Measurements from ENCODE around the gene INTS2.
"Not testable (repeated sequence)": the region's sequence is repeated elsewhere in the genome, so short reads cannot be mapped to it uniquely, and the experiment has no call there.

INTS2 gene

DNA sequence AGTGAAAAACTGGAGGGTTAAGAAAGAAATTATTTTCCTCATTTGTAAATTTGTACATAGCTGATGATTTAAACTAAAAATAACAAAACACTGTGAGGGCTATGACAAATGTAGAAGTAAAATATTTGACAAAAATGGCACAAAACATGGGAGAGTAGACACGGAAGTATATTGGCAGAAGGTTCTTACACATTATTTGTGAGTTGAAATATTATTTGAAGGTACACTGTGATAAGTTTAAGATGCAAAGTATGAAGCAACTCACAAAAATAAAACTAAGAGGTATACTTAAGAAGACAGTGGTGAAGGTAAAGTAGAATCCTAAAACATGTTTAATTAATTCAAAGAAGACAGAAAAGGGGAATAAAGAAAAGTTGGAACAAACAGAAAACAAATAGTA is 99.1 kb downstream of the INTS2 start:
- Histone ChIP-seq H3K36me3 (ENCODE audit: control insufficient read depth, insufficient read depth, low read length) (no peaks in the 10 kb centered on the region), H3K4me1 (ENCODE audit: control insufficient read depth, insufficient read depth, low read length, poor library complexity, severe bottlenecking) (no peaks in the 10 kb centered on the region), H3K27ac (ENCODE audit: insufficient read depth, low read length, poor library complexity, severe bottlenecking) (no peak overlapping the region), H3K9me3 (ENCODE audit: control insufficient read depth, low read length) (no peaks in the 10 kb centered on the region), H3K4me3 (ENCODE audit: insufficient read depth, low read depth, low read length, poor library complexity, severe bottlenecking) (no peak overlapping the region), H3K27me3 (replicated peaks; ENCODE audit: control insufficient read depth, insufficient read depth, low read length, poor library complexity, severe bottlenecking) (no peaks in the 10 kb centered on the region)
- no peak for DNase-seq

DNA sequence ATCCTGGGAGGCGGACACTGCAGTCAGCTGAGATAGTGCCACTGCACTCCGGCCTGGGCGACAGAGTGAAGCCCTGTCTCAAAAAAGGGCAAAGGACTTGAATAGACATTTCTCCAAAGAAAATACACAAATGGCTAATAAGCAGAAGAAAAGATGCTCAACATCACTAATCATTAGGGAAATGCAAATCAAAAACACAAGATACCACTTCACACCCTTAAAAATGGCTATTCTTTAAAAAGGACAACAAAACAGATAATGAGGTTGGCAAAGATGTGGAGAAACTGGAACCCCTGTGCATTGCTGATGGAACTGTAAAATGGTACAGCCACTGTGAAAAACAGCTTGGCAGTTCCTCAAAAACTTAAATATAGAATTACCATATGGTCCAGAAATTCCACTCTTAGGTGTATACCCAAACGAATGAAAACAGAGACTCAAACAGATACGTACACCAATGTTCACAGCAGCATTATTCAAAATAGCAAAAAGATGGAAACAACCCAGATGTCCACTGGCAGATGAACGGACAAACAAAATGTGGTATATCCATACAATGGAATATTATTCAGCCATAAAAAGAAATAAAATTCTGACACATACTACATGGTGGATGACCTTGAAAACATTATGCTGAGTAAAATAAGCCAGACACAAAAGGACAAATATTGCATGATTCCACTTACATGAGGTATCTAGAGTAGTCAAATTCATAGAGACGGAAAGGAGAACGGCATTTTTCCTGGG is 100.0 kb downstream of the INTS2 start:
- H3K4me3 ChIP-seq (ENCODE audit: insufficient read depth, low read depth, low read length, poor library complexity, severe bottlenecking): no peak overlapping the region
- no peaks in the 10 kb centered on the region for H3K36me3 ChIP-seq (ENCODE audit: control insufficient read depth, insufficient read depth, low read length)
- H3K27me3 ChIP-seq (replicated peaks; ENCODE audit: control insufficient read depth, insufficient read depth, low read length, poor library complexity, severe bottlenecking): no peaks in the 10 kb centered on the region
- DNase-seq: no peak
- H3K9me3 ChIP-seq (ENCODE audit: control insufficient read depth, low read length): no peaks in the 10 kb centered on the region
- H3K27ac ChIP-seq (ENCODE audit: insufficient read depth, low read length, poor library complexity, severe bottlenecking): no peak overlapping the region
- H3K4me1 ChIP-seq (ENCODE audit: control insufficient read depth, insufficient read depth, low read length, poor library complexity, severe bottlenecking): no peaks in the 10 kb centered on the region

DNA sequence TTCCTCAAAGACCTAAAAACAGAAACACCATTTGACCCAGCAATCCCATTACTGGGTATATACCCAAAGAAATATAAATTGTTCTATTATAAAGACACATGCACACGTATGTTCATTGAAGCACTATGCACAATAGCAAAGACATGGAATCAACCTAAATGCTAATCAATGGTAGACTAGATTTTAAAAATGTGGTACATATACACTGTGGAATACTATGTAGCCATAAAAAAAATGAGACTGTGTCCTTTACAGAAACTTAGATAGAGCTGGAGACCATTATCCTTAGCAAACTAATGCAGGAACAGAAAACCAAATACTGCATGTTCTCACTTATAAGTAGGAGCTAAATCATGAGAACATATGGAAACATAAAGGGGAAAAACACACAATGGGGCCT is 100.9 kb downstream of the INTS2 start:
- not testable (repeated sequence) for H3K9me3 ChIP-seq (ENCODE audit: control insufficient read depth, low read length); H3K4me3 ChIP-seq (ENCODE audit: insufficient read depth, low read depth, low read length, poor library complexity, severe bottlenecking); DNase-seq; H3K36me3 ChIP-seq (ENCODE audit: control insufficient read depth, insufficient read depth, low read length); H3K27me3 ChIP-seq (replicated peaks; ENCODE audit: control insufficient read depth, insufficient read depth, low read length, poor library complexity, severe bottlenecking); H3K27ac ChIP-seq (ENCODE audit: insufficient read depth, low read length, poor library complexity, severe bottlenecking); H3K4me1 ChIP-seq (ENCODE audit: control insufficient read depth, insufficient read depth, low read length, poor library complexity, severe bottlenecking)

DNA sequence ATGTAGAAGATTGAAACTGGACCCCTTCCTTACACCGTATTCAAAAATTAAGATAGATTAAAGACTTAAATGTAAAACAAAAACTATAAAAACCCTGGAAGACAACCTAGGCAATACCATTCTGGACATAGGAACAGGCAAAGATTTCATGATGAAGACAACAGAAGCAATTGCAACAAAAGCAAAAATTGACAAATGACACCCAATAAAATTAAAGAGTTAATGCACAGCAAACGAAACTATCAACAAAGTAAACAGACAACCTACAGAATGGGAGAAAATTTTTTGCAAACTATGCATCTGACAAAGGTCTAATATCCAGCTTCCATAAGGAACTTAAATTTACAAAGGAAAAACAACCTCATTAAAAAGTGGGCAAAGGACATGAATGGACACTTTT is 101.6 kb downstream of the INTS2 start:
- not testable (repeated sequence) for H3K9me3 ChIP-seq (ENCODE audit: control insufficient read depth, low read length); H3K27ac ChIP-seq (ENCODE audit: insufficient read depth, low read length, poor library complexity, severe bottlenecking); H3K4me3 ChIP-seq (ENCODE audit: insufficient read depth, low read depth, low read length, poor library complexity, severe bottlenecking); H3K36me3 ChIP-seq (ENCODE audit: control insufficient read depth, insufficient read depth, low read length); H3K4me1 ChIP-seq (ENCODE audit: control insufficient read depth, insufficient read depth, low read length, poor library complexity, severe bottlenecking); DNase-seq; H3K27me3 ChIP-seq (replicated peaks; ENCODE audit: control insufficient read depth, insufficient read depth, low read length, poor library complexity, severe bottlenecking)

DNA sequence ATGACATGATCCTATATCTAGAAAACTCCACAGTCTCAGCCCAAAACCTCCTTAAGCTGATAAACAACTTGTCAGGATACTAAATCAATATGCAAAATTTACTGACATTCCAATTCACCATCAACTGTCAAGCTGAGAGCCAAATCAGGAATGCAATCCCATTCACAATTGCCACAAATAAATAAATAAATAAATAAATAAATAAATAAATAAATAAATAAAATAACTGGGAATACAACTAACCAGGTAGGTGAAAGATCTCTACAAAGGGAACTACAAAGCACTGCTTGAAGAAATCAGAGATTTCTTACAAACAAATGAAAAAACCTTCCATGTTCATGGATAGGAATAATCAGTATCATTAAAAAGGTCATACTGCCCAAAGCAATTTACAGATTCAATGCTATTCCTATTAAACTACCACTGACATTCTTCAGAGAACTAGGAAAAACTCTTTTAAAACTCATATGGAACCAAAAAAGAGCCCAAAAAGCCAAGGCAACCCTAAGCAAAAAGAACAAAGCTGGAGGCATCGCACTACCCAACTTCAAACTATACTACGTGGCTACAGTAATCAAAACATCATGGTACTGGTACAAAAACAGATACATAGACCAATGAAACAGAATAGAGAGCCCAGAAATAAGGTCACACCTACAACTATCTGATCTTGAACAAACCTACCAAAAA is 102.2 kb downstream of the INTS2 start:
- Histone ChIP-seq H3K9me3 (ENCODE audit: control insufficient read depth, low read length) (no peaks in the 10 kb centered on the region), H3K4me1 (ENCODE audit: control insufficient read depth, insufficient read depth, low read length, poor library complexity, severe bottlenecking) (no peaks in the 10 kb centered on the region), H3K36me3 (ENCODE audit: control insufficient read depth, insufficient read depth, low read length) (no peaks in the 10 kb centered on the region), H3K27me3 (replicated peaks; ENCODE audit: control insufficient read depth, insufficient read depth, low read length, poor library complexity, severe bottlenecking) (no peaks in the 10 kb centered on the region), H3K4me3 (ENCODE audit: insufficient read depth, low read depth, low read length, poor library complexity, severe bottlenecking) (no peak overlapping the region), H3K27ac (ENCODE audit: insufficient read depth, low read length, poor library complexity, severe bottlenecking) (no peak overlapping the region)
- no peak for DNase-seq

DNA sequence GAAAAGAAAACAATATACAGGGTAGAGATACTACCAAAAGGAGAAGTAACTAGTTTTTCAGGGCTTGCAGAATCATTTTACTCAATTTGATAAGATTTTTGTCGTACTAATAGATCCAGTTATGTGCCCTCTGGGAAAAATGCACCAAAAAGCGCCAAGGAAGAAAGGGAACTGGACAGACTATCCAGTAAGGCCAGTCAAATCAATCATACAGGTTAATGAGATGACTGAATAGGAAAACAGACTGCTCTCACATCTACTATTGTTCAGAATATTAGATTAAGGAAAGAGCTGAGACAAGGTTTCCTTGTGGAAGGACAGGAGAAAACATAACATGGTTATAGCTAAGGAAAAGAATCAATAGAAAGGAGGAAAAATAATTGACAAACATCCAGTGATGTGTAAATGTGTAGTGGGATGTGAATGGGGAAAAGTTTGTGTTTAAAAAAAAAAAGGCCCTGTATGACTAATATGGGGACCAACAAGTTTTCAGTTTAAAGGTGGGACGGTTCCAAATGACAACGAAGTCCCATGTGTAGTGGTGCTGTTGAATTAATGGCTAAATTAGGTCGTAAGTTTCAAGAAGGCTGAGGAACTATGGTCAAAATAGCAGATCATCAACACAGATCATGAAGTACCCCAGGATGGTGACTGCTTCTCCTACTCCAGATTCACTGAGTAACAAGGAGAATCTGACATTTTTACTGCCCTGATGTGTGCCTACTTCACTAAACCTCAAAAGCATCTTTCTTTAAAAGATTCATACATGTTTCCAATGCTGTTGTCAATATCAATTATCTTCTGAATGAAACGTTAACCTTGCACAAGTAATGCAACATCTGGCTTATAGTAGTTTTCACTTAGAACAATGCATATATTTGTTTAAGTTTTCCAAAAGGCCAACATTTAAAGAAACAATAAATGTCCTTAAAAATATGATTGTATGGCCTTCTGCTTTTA is 105.2 kb downstream of the INTS2 start:
- H3K27ac ChIP-seq (ENCODE audit: insufficient read depth, low read length, poor library complexity, severe bottlenecking): no peak overlapping the region
- no peaks in the 10 kb centered on the region for H3K4me1 ChIP-seq (ENCODE audit: control insufficient read depth, insufficient read depth, low read length, poor library complexity, severe bottlenecking)
- H3K36me3 ChIP-seq (ENCODE audit: control insufficient read depth, insufficient read depth, low read length): no peaks in the 10 kb centered on the region
- no peak for DNase-seq
- no peaks in the 10 kb centered on the region for H3K9me3 ChIP-seq (ENCODE audit: control insufficient read depth, low read length)
- no peaks in the 10 kb centered on the region for H3K27me3 ChIP-seq (replicated peaks; ENCODE audit: control insufficient read depth, insufficient read depth, low read length, poor library complexity, severe bottlenecking)
- H3K4me3 ChIP-seq (ENCODE audit: insufficient read depth, low read depth, low read length, poor library complexity, severe bottlenecking): no peak overlapping the region

DNA sequence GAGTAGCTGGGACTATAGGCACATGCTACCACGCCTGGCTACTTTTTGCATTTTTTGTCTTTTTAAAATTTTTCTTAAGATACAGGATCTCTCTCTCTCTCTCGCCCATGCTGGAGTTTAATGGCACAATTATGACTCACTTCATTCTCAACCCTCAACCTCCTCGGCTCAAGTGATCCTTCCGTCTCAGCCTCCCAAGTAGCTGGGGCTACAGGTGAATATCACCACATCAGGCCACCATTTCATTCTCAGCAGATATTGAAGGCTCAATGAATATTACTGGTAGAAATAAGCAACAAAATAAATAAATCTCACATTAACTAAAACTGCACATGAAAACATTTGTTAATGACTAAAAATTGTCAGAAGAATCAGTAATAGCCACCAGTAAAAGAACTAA is 106.1 kb downstream of the INTS2 start:
- DNase-seq: no peak
- Histone ChIP-seq H3K9me3 (ENCODE audit: control insufficient read depth, low read length) (no peaks in the 10 kb centered on the region), H3K36me3 (ENCODE audit: control insufficient read depth, insufficient read depth, low read length) (no peaks in the 10 kb centered on the region), H3K4me1 (ENCODE audit: control insufficient read depth, insufficient read depth, low read length, poor library complexity, severe bottlenecking) (no peaks in the 10 kb centered on the region), H3K27me3 (replicated peaks; ENCODE audit: control insufficient read depth, insufficient read depth, low read length, poor library complexity, severe bottlenecking) (no peaks in the 10 kb centered on the region), H3K4me3 (ENCODE audit: insufficient read depth, low read depth, low read length, poor library complexity, severe bottlenecking) (no peak overlapping the region), H3K27ac (ENCODE audit: insufficient read depth, low read length, poor library complexity, severe bottlenecking) (no peak overlapping the region)

DNA sequence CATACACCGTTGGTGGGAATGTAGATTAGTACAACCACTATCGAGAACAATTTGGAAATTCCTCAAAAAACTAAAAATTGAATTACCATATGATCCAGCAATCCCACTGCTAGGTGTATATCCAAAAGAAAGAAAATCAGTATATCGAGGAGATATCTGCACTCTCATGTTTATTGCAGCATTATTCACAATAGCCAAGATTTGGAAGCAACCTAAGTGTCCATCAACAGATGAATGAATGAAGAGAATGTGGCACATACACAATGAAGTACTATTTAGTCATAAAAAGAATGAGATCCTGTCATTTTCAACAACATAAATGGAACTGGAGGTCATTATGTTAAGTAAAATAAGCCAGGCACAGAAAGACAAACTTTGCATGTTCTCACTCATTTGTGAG is 108.5 kb downstream of the INTS2 start:
- H3K27ac ChIP-seq (ENCODE audit: insufficient read depth, low read length, poor library complexity, severe bottlenecking); H3K4me1 ChIP-seq (ENCODE audit: control insufficient read depth, insufficient read depth, low read length, poor library complexity, severe bottlenecking); H3K4me3 ChIP-seq (ENCODE audit: insufficient read depth, low read depth, low read length, poor library complexity, severe bottlenecking); H3K9me3 ChIP-seq (ENCODE audit: control insufficient read depth, low read length); H3K36me3 ChIP-seq (ENCODE audit: control insufficient read depth, insufficient read depth, low read length); DNase-seq; H3K27me3 ChIP-seq (replicated peaks; ENCODE audit: control insufficient read depth, insufficient read depth, low read length, poor library complexity, severe bottlenecking): not testable (repeated sequence)

DNA sequence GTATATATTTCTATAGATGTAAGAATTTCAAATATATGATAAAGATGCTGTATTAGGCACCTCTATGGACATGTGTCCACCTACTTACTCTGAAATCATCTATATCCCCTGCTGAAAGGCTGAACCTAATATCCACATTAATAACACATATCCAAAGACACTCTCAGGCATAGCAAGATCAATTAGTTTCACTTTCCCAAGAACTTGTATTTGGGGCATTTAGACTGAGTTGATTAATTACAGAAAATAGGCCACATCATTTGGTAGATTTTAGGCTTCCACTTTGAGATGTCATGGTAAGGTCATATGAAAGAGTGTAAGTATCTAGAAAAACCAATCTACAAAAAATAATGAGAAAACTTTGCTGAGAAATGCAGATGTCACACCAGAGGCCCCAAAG is 109.6 kb downstream of the INTS2 start:
- no peaks in the 10 kb centered on the region for H3K36me3 ChIP-seq (ENCODE audit: control insufficient read depth, insufficient read depth, low read length)
- H3K4me3 ChIP-seq (ENCODE audit: insufficient read depth, low read depth, low read length, poor library complexity, severe bottlenecking): no peak overlapping the region
- no peak overlapping the region for H3K27ac ChIP-seq (ENCODE audit: insufficient read depth, low read length, poor library complexity, severe bottlenecking)
- no peak for DNase-seq
- no peaks in the 10 kb centered on the region for H3K4me1 ChIP-seq (ENCODE audit: control insufficient read depth, insufficient read depth, low read length, poor library complexity, severe bottlenecking)
- no peaks in the 10 kb centered on the region for H3K9me3 ChIP-seq (ENCODE audit: control insufficient read depth, low read length)
- no peaks in the 10 kb centered on the region for H3K27me3 ChIP-seq (replicated peaks; ENCODE audit: control insufficient read depth, insufficient read depth, low read length, poor library complexity, severe bottlenecking)

DNA sequence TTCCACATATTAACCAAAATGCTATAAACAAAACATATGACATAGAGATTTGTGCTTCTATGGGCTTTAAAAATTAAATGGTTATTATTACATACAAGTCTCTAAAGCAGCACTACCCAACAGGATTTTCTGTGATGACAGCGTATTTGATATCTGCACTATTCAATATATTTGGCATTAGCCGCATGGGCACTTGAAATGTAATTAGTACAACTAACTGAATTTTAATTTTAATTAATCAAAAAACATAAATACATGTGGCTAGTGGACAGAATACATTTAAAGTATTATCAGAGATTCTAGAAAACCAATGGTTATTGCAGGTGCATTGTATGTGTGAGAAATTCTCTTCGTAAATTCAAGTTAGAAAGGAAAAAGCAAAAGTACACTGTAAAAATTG is 110.3 kb downstream of the INTS2 start:
- H3K27ac ChIP-seq (ENCODE audit: insufficient read depth, low read length, poor library complexity, severe bottlenecking): no peak overlapping the region
- H3K36me3 ChIP-seq (ENCODE audit: control insufficient read depth, insufficient read depth, low read length): no peaks in the 10 kb centered on the region
- H3K4me3 ChIP-seq (ENCODE audit: insufficient read depth, low read depth, low read length, poor library complexity, severe bottlenecking): no peak overlapping the region
- no peaks in the 10 kb centered on the region for H3K4me1 ChIP-seq (ENCODE audit: control insufficient read depth, insufficient read depth, low read length, poor library complexity, severe bottlenecking)
- no peaks in the 10 kb centered on the region for H3K27me3 ChIP-seq (replicated peaks; ENCODE audit: control insufficient read depth, insufficient read depth, low read length, poor library complexity, severe bottlenecking)
- H3K9me3 ChIP-seq (ENCODE audit: control insufficient read depth, low read length): no peaks in the 10 kb centered on the region
- DNase-seq: no peak
